ENCODE measurements around the gene COL15A1. TPM values are rescaled to one million over a fixed set of nuclear protein-coding genes. Genes with fewer than 3 reads are reported as not detected.

COL15A1 gene
- total and polyA plus RNA-seq, 2 of the 13 experiments (the other 11 are each of a cell fraction or from before 2014, with no cell fraction given) = not detected

DNA sequence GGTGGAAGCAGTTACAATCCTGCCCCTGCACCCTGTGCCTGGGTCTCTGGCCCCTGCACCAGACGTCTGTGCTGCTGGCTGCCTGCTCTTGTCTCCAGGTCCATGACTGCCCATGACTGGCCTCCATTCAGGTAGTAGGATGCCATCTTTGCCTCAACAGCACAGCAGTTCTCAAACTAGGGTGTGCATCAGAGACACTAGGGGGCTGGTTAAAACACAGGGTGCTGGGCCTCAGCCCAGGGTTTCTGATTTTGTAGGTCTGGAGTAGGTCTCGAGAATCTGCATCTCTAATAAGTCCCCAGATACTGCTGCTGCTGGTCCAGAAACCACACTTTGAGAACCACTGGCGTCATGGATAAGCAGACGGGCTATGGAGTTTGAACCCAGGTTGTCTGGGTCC lies 24.0 kb downstream of the COL15A1 start (continued):
- TF ChIP-seq KIAA2018 (CRISPR knock-in tag; IDR thresholded peaks at IDR 0.05; ENCODE audit: borderline replicate concordance) (no peak), ZNF264 (CRISPR knock-in tag; IDR thresholded peaks at IDR 0.05) (no peak), ZNF552 (CRISPR knock-in tag; IDR thresholded peaks at IDR 0.05; ENCODE audit: borderline replicate concordance) (no peak), SCMH1 (CRISPR knock-in tag; IDR thresholded peaks at IDR 0.05; ENCODE audit: borderline replicate concordance) (no peak), TMF1 (CRISPR knock-in tag; IDR thresholded peaks at IDR 0.05; ENCODE audit: low read depth) (no peak), MTA1 (CRISPR knock-in tag; IDR thresholded peaks at IDR 0.05; ENCODE audit: borderline replicate concordance) (no peak), ZFP37 (CRISPR knock-in tag; IDR thresholded peaks at IDR 0.05; ENCODE audit: borderline replicate concordance) (no peak)
